GM23248 (cell line): ENCODE results near the gene KRTAP5-1. TPM values are rescaled to one million over a fixed set of nuclear protein-coding genes. Genes with fewer than 3 reads are reported as not detected.

ENCODE experiments used
- DNase-seq: peaks from one replicate; pipeline ENCODE4 v3.0.0-alpha.2; 2015
- H2AFZ ChIP-seq: fragments of 200-600 bp; sonication (generic); 2 replicates; pipeline ENCODE4 v1.6.1; 2016; ENCODE audit warnings: antibody characterized with exemption
- H3F3A ChIP-seq: fragments of 200-600 bp; sonication (generic); 2 replicates; pipeline ENCODE4 v1.6.1; 2016; ENCODE audit warnings: mild to moderate bottlenecking, antibody characterized with exemption, mixed run types; ENCODE audit not compliant: insufficient read depth
- H3K27ac ChIP-seq: fragments of 200-600 bp; sonication (generic); 2 replicates; pipeline ENCODE4 v1.5.1; 2016; ENCODE audit warnings: mild to moderate bottlenecking
- H3K27me3 ChIP-seq: fragments of 200-600 bp; sonication (generic); replicated peaks from 2 replicates; pipeline ENCODE4 v1.6.1; 2016; ENCODE audit warnings: mild to moderate bottlenecking; ENCODE audit not compliant: insufficient read depth
- H3K36me3 ChIP-seq: fragments of 200-600 bp; sonication (generic); 2 replicates; pipeline ENCODE4 v1.6.1; 2016; ENCODE audit warnings: low read depth, mild to moderate bottlenecking
- H3K4me1 ChIP-seq: fragments of 200-600 bp; sonication (generic); 2 replicates; pipeline ENCODE4 v1.6.1; 2016; ENCODE audit warnings: mild to moderate bottlenecking; ENCODE audit not compliant: insufficient read depth
- H3K4me2 ChIP-seq: fragments of 200-600 bp; sonication (generic); one replicate; pipeline ENCODE4 v1.6.1; 2016; ENCODE audit warnings: mild to moderate bottlenecking; ENCODE audit not compliant: unreplicated experiment
- H3K4me3 ChIP-seq: fragments of 200-600 bp; sonication (generic); 2 replicates; pipeline ENCODE4 v1.5.1; 2016; ENCODE audit warnings: mild to moderate bottlenecking
- H3K79me2 ChIP-seq: fragments of 200-600 bp; sonication (generic); 2 replicates; pipeline ENCODE4 v1.6.1; 2016; ENCODE audit warnings: mild to moderate bottlenecking; ENCODE audit not compliant: insufficient read depth
- H3K9ac ChIP-seq: fragments of 200-600 bp; sonication (generic); 2 replicates; pipeline ENCODE4 v1.6.1; 2016; ENCODE audit warnings: mild to moderate bottlenecking
- H3K9me2 ChIP-seq: fragments of 200-600 bp; sonication (generic); 2 replicates; pipeline ENCODE4 v1.6.1; 2016; ENCODE audit warnings: mixed run types, mild to moderate bottlenecking, moderate library complexity; ENCODE audit not compliant: insufficient read depth
- H3K9me3 ChIP-seq: fragments of 200-600 bp; sonication (generic); one replicate; pipeline ENCODE4 v1.6.1; 2017; ENCODE audit warnings: low read depth
- H4K20me1 ChIP-seq: fragments of 200-600 bp; sonication (generic); 2 replicates; pipeline ENCODE4 v1.6.0; 2016; ENCODE audit not compliant: insufficient read depth
- EZH2 ChIP-seq: fragments of 200-600 bp; sonication (generic); IDR thresholded peaks from 2 replicates; pipeline ENCODE4 v1.6.1; 2018; ENCODE audit warnings: antibody characterized with exemption, mild to moderate bottlenecking; ENCODE audit not compliant: insufficient read depth, poor library complexity, severe bottlenecking
- EZH2phosphoT487 ChIP-seq: fragments of 200-600 bp; sonication (generic); IDR thresholded peaks from 2 replicates; pipeline ENCODE4 v1.6.1; 2018; ENCODE audit warnings: antibody characterized with exemption, moderate library complexity, mild to moderate bottlenecking, low read depth; ENCODE audit not compliant: insufficient read depth
- WGBS, 2 experiments: methylation state at CpG; one replicate each; pipeline ENCODE4 v1.1.6; 2015 to 2017; ENCODE audit warnings: low lambda C conversion rate in 2 of 2, low coverage in 1 of 2; ENCODE audit errors: missing lambda C conversion rate in 2 of 2; 5-methylcytosine and 5-hydroxymethylcytosine counted together
- in situ Hi-C: fragments of 300-500 bp; cut with MboI; formaldehyde crosslinking; loops from 2 replicates; pipeline ENCODE4 v1.15.0; 2020
- polyA plus RNA-seq: library from polyadenylated mRNA; unstranded; fragments of >200 nt; fragmentation: Nextera tagmentation; extraction: Ambion mirVana; gene quantifications from 2 replicates; pipeline ENCODE4 v1.2.1, GENCODE V29; 2016
- total RNA-seq: library from RNA; depleted of rRNA; stranded (reverse); fragments of >200 nt; shearing (Covaris generic); gene quantifications from 2 replicates; pipeline ENCODE4 v1.2.3, GENCODE V29; 2014

Gene KRTAP5-1
- total and polyA plus RNA-seq, 2 experiments from 2014 or later: not detected

DNA sequence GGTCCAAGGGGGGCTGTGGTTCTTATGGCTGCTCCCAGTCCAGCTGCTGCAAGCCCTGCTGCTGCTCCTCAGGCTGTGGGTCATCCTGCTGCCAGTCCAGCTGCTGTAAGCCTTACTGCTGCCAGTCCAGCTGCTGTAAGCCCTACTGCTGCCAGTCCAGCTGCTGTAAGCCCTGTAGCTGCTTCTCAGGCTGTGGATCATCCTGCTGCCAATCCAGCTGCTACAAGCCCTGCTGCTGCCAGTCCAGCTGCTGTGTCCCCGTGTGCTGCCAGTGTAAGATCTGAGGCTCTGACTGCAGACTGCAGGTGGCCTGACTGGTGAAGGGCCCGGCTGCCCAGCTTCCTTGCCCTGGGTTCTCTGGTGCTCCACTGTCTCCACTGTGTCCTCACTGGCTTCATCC, 45.2 kb upstream of the KRTAP5-1 start:
- no peak for TF ChIP-seq EZH2phosphoT487
- no peak for TF ChIP-seq EZH2
- no peak for DNase-seq

GRCh38 chr11:1629326-1630185, 44.5 kb upstream of the KRTAP5-1 start, which contains the start of gene KRTAP5-5:
Gene KRTAP5-5, plus strand, starts transcription at chr11:1629775. Its CDS starts 66 bp downstream, at chr11:1629841.
- H3K9me2 ChIP-seq: no peaks in the 10 kb centered on the region
- H3K27me3 ChIP-seq: peaks cover 80% of the 10 kb centered on the region
- H3K36me3 ChIP-seq: no peaks in the 10 kb centered on the region
- no peak within 1 kb of the TSS for H2AFZ ChIP-seq
- TF ChIP-seq EZH2phosphoT487 (no peak), EZH2 (no peak)
- no peaks in the 10 kb centered on the region for H3K79me2 ChIP-seq
- no peaks in the 10 kb centered on the region for H4K20me1 ChIP-seq
- no peak within 1 kb of the TSS for H3K4me2 ChIP-seq
- H3K4me3 ChIP-seq: no peak within 1 kb of the TSS
- WGBS, 2 experiments: 46% methylated on average over 22 to 26 of the region's 26 CpGs
- no peak within 1 kb of the TSS for H3K9ac ChIP-seq
- no peaks in the 10 kb centered on the region for H3F3A ChIP-seq
- H3K27ac ChIP-seq: no peak within 1 kb of the TSS
- no peaks in the 10 kb centered on the region for H3K9me3 ChIP-seq
- no peak for DNase-seq
- no peaks in the 10 kb centered on the region for H3K4me1 ChIP-seq
- in situ Hi-C loops: no loop called here

More for the DNA sequence above, 45.2 kb upstream of the KRTAP5-1 start:
- Histone ChIP-seq H3F3A (no peaks in the 10 kb centered on the region), H3K9me2 (no peaks in the 10 kb centered on the region), H3K4me2 (no peak overlapping the region), H3K4me3 (no peak overlapping the region), H2AFZ (no peak overlapping the region), H3K36me3 (no peaks in the 10 kb centered on the region), H3K27ac (no peak overlapping the region), H4K20me1 (no peaks in the 10 kb centered on the region), H3K27me3 (peaks cover 78% of the 10 kb centered on the region), H3K9me3 (no peaks in the 10 kb centered on the region), H3K4me1 (no peaks in the 10 kb centered on the region), H3K9ac (no peak overlapping the region), H3K79me2 (no peaks in the 10 kb centered on the region)
- in situ Hi-C loops: no loop called here
- WGBS, 2 experiments: 0 to 41% methylated on average over 1 to 2 of the region's 2 CpGs

- H3K79me2 ChIP-seq: no peaks in the 10 kb centered on the region
- no peaks in the 10 kb centered on the region for H3K36me3 ChIP-seq
- no peaks in the 10 kb centered on the region for H3K9me2 ChIP-seq
- no peaks in the 10 kb centered on the region for H3F3A ChIP-seq
- H2AFZ ChIP-seq: no peak overlapping the region
- in situ Hi-C loops: no loop called here
- TF ChIP-seq EZH2 (no peak), EZH2phosphoT487 (no peak)
- no peak overlapping the region for H3K4me2 ChIP-seq
- no peak overlapping the region for H3K27ac ChIP-seq
- no peak overlapping the region for H3K9ac ChIP-seq
- peaks cover 80% of the 10 kb centered on the region for H3K27me3 ChIP-seq
- DNase-seq: peak; percentile 59
- no peak overlapping the region for H3K4me3 ChIP-seq
- H4K20me1 ChIP-seq: no peaks in the 10 kb centered on the region
- 22 to 23% methylated on average over 34 to 35 of the region's 35 CpGs for WGBS, 2 experiments
- no peaks in the 10 kb centered on the region for H3K4me1 ChIP-seq
- no peaks in the 10 kb centered on the region for H3K9me3 ChIP-seq
These were observed 43.6 kb upstream of the KRTAP5-1 start for GRCh38 chr11:1628506-1629325.

GRCh38 chr11:1625541-1625940, 40.5 kb upstream of the KRTAP5-1 start:
- Histone ChIP-seq H3K9me2 (no peaks in the 10 kb centered on the region), H3K36me3 (no peaks in the 10 kb centered on the region), H3K27me3 (peaks cover 64% of the 10 kb centered on the region), H3K4me3 (no peak overlapping the region), H3K4me1 (no peaks in the 10 kb centered on the region), H2AFZ (no peak overlapping the region), H3K27ac (no peak overlapping the region), H3K4me2 (no peak overlapping the region), H3K9me3 (no peaks in the 10 kb centered on the region), H4K20me1 (no peaks in the 10 kb centered on the region), H3K79me2 (no peaks in the 10 kb centered on the region), H3F3A (no peaks in the 10 kb centered on the region), H3K9ac (no peak overlapping the region)
- in situ Hi-C loops: no loop called here
- no peak for TF ChIP-seq EZH2phosphoT487
- TF ChIP-seq EZH2: no peak
- DNase-seq: no peak
- WGBS, 2 experiments: 55 to 59% methylated on average over 12 to 13 of the region's 13 CpGs
